Skin of body (tissue), 2 donors: ENCODE results near the gene ADAMTS15. TPM values are rescaled to one million over a fixed set of nuclear protein-coding genes. Genes with fewer than 3 reads are reported as not detected.

Source experiments
- DNase-seq: peaks from one replicate; lab custom pipeline; 2025; lab: John Stamatoyannopoulos, UW
- total RNA-seq: library from RNA; depleted of rRNA; stranded (reverse); fragments of >200 nt; gene quantifications from one replicate; pipeline ENCODE4 v1.2.3, GENCODE V29; 2014

ADAMTS15 gene
- total RNA-seq, 1 donor from 2014 or later = 20.0 TPM

DNA sequence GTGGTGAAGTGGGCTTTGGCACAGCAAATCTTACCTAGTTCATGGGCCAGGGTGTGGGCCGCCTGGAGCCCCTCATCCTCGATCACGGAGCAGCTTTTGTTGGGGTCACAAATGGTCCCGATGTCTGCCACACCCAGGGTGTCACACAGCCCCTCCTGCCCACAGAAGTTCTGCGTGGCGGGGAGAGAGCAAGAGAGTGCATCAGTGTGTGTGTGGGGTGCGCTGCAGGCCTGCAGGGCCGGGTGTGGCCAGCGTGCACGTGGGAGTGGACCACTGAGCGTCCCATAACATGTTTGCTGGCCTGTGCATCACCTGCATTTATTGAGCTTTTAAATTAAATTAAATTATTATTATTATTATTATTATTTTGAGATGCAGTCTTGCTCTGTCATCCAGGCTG is 31.5 kb upstream of the ADAMTS15 start:
- DNase-seq = no peak

- no peak for DNase-seq
Measured at GRCh38 chr11:130418210-130418609, 30.2 kb upstream of the ADAMTS15 start.

- no peak for DNase-seq
Measured at GRCh38 chr11:130418756-130419155, 29.7 kb upstream of the ADAMTS15 start.

GRCh38 chr11:130420478-130421198 is 27.8 kb upstream of the ADAMTS15 start:
- DNase-seq = no peak

DNA sequence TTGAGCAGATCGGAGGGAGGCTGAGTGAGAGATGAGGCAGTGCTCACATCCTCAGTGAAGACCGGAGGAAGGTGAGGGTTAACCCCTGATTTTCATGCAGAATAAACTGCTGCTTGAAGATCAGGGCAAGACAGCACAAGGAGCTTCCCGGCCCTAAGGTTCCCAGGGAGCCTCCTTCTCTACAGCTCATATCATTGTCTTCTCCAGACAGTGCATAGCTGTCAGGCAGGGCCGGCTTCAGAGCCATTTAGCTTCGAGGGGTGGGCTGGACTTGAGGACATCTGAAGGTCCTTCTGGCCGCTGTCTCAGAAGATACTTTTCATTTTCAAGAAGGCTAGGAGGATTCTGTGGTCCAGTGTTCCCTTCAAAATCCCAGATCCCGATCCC is 27.3 kb upstream of the ADAMTS15 start:
- no peak for DNase-seq

GRCh38 chr11:130421697-130422096 is 26.7 kb upstream of the ADAMTS15 start:
- no peak for DNase-seq

- DNase-seq = no peak
Measured at GRCh38 chr11:130422251-130422995, 26.0 kb upstream of the ADAMTS15 start.

GRCh38 chr11:130423541-130424142 is 24.8 kb upstream of the ADAMTS15 start:
- DNase-seq = no peak

GRCh38 chr11:130424613-130425140 is 23.8 kb upstream of the ADAMTS15 start:
- DNase-seq = no peak

DNA sequence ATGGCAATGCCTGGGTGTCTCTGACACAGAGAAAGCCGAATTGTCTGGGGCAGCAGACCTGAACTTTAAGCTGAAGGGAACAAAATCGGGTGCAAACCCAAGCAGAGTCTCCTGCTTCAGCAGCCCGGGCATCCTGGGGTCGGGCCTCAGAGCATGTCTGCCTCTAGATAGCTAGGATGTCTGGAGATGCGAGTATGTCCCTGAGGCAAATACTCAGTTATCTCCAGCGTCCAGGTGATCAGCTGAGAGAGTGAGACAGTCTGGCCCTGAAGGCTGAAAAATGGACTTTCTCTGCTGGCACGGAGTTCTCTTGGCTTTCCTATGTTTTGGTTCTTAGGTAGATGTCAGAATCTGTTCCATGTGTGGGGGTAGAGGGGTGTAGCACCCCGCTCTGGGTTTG is 23.3 kb upstream of the ADAMTS15 start:
- no peak for DNase-seq

DNA sequence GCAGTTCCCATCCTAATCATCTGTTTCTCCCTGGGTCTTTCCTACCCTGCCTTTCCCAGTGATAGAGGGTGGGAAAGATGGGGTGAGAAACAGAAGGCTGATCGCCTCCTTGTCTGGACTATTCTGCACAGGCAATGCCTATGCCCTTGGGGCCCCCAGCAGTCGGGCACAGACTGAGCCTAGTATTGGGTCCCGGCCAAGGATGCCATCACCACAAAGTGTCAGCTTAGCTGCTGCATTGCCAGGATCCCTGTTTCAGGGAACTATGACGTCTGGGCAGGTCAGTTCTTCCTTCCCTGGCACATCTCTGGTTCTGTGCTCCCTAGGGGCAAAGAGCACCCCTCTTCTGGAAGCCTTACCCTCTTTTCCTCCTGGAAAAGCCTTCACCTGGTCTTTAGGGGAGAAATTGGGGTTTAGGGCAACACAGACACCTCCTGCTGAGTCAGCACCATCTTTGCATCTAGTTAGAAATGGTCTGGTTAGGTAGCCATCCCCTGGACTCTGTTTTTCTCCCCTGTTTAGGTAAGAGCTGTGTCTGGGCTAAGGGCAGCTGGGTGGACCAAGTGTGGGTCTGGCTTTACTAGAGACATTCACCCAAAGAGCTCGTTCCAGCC is 22.1 kb upstream of the ADAMTS15 start:
- no peak for DNase-seq

GRCh38 chr11:130426837-130427341 is 21.6 kb upstream of the ADAMTS15 start:
- DNase-seq = no peak

GRCh38 chr11:130427581-130428315 is 20.7 kb upstream of the ADAMTS15 start:
- no peak for DNase-seq

DNA sequence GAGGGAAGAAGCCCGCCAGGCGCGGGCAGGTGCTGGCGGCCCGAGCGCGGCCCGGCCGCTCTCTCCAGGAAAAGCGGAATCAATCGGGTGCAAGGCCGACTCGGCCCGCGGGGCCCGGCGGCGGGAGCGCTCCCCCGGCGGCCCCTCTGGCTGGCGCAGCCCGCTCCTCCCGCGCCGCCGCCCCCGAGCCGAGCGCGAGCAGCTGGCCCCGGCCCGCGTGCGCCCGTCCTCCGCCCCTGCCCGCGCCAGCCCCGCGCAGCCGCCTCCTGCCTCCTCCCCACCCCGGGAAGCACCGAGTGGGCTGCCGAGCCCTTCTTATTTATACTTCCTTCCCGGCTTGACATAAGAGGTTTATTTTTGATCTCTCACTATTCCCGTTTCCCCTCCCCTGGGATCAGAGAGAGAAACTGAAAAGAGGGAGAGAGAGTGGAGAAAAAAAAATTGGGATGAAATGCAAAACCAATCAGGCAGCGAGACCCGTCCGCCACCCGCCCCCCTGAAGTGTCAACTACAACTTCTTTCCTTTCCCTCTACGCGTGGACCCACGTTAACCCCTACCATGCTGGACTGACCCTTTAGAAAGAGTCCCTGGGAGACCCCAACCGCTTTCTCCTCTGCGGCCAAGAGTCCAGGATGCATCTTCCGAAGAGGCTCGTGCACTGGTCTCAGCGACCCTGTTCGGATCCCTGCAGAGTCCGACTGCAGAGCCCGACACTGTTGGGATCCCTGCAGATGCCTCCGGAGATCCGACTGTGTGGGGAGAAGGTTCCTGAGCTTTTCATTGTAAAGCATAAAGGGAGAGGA is 19.9 kb upstream of the ADAMTS15 start, which contains the start of gene ADAMTS8:
Gene ADAMTS8, minus strand, starts transcription at position 294 of the 804 bp plus-strand sequence. CDS start 323 bp downstream, outside the sequence.
- no peak for DNase-seq

- no peak for DNase-seq
Measured at GRCh38 chr11:130429120-130429681, 19.2 kb upstream of the ADAMTS15 start.

DNA sequence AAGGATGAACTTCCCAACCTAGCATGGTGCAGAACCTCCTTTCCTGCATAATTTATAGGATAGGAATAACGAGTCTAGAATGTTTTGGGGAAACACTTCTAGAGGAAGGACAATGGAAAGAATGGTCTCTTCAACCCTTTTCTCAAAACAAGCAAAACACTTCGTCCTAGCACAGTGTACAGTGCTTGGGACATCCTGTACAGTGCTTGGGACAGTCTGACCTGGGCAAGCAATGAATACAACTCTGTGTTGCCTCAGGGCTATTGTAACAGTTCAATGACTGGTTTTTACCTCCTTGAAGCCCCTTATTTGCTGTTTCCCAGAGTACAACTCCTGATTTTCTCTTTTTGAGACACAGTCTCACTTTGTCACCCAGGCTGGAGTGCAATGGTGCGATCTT is 18.5 kb upstream of the ADAMTS15 start:
- no peak for DNase-seq

GRCh38 chr11:130431331-130431773 is 17.1 kb upstream of the ADAMTS15 start:
- peak; percentile 38 for DNase-seq

GRCh38 chr11:130431801-130432200 is 16.6 kb upstream of the ADAMTS15 start:
- no peak for DNase-seq

GRCh38 chr11:130433357-130433756 is 15.1 kb upstream of the ADAMTS15 start:
- DNase-seq = no peak
